HG03039 (cell line): ENCODE measurements around the gene DCTN3.

Experiments
- ATAC-seq: cut with Tn5 transposase; IDR thresholded peaks from one replicate; pipeline ENCODE4 v1.9.1; 2021; ENCODE audit warnings: mild to moderate bottlenecking, moderate library complexity; ENCODE audit not compliant: unreplicated experiment

Gene DCTN3

DNA sequence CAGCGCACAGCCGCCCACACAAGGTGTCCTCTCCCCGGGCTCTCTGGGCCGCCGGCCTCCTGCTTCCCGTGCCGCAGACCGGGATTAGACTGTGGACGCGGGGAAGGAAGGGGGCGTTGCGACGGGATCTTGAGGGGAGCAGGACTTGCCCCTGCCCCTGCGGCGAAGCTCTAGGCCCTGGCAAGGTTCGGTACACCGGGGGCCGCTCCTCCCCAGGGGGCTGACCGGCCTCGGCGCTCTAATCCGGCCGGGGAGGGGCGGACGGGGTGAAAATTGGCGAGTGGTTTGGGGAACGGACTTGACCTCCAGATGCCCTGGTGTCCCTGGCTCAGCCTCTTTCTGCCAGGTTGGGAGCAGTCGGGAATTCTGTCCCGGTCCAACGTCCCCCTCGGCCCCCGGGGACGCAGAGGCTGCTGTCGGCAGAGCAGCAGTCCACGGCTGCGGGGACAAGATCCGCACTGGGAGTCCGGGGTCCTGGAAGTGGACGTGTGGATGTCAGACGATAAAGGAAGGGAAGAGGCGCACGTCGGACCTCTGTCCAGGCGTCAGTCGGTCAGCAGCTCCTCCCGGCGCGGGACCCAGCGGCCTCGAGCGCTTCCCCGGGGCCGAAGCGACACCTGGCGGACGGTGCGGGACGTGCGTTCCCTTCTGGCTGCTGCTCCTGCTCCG lies 28.9 kb downstream of the DCTN3 start:
- ATAC-seq: peak; percentile 54

GRCh38 chr9:34590381-34591247 lies 29.7 kb downstream of the DCTN3 start:
- ATAC-seq: no peak

- ATAC-seq: no peak
Measured at GRCh38 chr9:34589636-34590380, 30.5 kb downstream of the DCTN3 start, which contains the start of gene CNTFR. Gene CNTFR, minus strand, starts transcription at chr9:34589724. Its CDS starts 20,743 bp downstream, at chr9:34568981.

GRCh38 chr9:34588671-34589635 lies 31.3 kb downstream of the DCTN3 start:
- ATAC-seq: no peak

DNA sequence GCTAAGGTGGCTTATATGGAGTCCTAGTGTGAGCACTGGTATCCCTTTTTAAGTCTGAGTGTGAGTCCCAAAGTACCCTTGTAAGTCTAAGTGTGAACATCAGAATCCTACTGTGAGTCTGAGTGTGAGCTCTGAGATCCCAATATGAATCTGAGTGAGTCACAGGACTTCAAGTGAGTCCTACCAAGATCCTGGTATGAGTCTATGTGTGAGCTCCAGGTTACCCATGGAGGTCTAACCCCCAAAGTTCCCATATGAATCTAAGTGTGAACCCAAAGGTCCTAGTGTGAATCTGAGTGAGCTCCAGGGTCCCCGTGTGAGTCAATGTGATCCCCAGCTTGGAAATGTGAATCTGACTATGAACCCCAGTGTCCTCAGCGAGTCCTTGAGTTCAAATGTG lies 33.0 kb downstream of the DCTN3 start:
- no peak for ATAC-seq

- no peak for ATAC-seq
Measured at GRCh38 chr9:34585946-34586669, 34.2 kb downstream of the DCTN3 start.

DNA sequence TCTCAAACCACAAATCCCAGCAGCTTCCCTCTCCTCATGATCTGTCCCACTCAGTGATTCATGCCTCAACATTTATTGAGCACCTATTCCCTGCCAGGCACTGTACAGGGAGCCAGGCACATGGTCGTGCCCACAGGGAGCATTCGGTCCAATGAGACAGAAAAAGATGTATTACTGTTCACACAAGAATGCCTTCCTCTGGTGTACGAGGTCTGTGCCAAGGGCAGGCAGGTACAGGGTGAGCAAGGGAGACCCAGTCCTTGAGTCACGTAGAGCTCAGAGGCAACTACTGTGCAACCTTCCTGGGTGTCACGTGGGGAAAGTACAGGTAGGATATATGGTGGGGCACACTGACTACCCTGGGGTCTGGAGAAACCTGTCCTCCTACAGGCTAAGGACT lies 35.3 kb downstream of the DCTN3 start:
- ATAC-seq: no peak

DNA sequence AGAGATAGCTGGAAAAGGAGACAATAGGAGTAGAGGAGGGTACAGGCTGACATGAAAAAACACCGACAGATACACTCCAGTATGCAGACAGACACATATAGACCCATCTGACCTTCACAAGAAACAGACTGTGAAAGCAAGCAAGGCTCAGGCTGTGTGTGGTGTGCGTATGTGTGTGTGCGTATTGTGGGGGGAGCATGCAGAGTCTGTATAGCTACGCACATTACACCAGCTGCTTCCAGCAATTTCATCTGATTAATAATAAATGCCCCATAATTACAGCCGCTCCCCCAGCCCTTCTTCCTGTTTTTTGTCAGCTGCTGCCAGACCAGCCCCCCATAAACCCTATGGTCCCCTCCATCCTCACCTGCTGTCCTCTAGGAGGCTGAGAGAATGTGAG lies 37.5 kb downstream of the DCTN3 start:
- no peak for ATAC-seq

GRCh38 chr9:34581318-34581717 lies 39.0 kb downstream of the DCTN3 start:
- ATAC-seq: no peak

DNA sequence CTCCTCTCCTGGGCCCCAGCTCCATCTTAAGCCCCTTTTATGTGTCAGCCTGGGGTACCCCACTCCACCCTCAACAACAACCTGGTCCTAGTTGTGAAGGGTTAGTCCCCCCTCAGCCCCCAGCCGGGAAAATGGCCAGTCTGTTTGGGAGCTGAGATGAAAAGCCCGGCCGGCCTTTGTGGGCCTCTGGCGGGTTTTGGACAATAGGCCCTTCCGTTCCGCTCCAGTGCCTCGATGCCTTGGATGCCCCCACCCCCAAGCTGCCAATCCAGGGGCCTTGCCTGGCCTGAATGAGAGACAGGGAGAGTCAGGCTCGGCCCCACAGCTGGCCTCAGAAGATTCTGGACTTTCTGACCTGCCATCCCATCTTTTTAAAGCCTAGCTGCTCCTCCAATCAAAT lies 39.9 kb downstream of the DCTN3 start:
- no peak for ATAC-seq

- no peak for ATAC-seq
Measured at GRCh38 chr9:34579808-34580163, 40.5 kb downstream of the DCTN3 start.

DNA sequence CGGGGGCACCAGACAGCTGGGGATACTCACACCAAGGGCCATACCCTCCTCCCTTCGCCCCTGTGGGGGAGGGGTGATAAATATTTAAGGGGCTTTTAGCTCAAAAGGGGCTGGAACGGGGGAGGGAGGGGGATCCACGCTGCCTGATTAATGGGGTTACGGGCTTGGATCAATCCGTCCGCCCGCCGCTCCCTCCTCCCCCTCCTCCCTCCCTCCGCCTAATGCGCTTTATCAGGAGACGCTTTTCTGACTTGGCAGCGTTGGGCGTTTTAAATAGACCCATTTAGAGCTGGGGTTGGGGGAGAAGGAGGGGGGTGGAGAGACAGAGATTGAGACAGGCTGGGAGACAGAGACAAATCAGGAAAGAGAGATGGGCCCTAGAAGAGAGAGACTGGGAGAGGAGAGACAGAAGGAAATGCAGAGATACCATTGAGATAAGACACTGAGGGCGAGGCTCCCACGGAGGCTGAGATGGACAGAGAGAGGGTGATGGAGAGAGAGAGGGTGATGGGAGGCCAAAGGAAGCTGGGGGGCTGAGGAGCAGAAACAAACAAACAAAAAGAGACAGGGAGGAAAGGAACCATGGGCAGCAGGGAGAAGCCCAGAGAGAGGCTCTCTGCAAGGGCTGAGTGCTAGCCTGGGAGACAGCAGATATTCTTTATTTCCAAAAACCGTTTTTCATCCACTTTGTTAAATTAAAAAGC lies 41.0 kb downstream of the DCTN3 start:
- ATAC-seq: no peak

DNA sequence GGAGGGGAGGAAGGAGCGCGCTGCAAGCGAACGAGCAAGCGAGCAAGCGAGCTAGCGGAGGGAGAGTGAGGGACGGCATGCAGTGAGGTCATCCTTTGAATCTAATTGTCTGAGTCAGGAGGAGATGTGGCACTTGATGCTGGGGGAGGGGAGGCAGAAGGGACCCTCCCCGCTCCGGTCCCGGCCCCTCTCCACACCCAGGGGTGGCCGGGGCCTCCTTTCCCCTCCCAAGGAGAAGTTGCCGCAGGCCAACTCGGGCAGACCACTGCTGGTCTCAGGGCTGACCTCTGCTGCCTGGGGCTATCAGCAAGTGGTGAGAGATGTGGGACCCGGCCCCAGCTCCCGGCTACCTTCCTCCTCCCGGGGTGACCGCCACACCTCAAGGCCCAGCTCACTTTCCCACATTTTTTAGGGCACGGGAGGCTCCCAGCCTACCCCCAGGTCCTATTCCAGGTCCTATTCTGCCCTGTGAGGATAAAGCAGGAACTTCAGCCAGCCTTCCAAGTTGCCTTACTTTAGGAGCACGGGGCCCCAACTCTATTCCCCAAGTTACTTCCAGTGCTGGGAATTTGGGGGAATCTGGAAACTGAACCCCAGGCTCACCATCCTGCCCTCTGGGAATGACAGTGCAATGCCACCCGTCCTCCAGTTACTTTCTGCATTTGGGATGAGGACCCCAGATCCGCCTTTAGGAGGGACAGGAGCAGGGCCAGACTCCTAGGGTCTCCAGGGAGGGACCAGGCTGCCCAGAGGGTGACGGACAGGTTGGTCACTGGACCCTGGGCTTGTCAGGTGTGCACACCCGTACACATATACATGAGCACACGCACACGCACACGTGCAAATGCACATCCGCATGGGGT lies 41.8 kb downstream of the DCTN3 start:
- no peak for ATAC-seq

GRCh38 chr9:34577400-34578240 lies 42.7 kb downstream of the DCTN3 start:
- ATAC-seq: no peak

DNA sequence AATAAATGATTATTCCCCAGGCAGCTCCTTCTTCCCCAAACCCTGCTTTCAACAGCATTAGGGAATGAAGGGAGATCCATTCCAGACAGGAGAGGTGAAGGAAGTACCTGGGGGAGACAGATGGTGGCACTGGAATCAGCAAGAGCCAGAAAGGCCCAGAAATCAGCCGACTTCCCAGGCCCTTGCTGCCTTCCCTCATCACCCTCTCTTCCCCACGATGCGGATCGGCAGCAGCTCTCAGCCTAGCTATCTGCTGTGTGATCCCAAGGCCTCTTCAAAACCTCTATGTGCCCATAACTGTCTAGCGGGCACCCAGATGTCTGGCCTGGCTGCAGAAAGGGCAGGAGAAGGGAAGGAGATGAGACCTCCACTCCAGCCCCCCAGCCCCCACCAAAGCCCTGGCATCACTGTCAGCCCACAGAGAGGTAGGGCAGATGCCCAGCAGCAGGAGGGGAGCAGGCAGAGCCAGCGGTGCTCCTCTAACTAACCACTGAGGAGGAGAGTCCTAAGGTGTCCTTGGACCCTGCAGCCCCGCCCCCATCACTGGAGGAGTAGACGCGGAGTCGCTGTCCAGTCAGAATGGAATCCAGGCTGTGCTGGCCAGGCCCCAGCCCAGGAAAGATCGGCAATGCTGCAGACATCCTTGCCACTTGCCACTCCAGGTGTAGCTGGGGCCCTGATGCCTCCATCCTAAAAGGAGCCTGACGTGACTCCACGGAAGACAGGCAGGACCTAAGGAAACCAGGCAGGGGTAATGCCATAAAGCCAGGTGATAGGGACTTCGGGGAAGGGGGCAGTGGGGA lies 43.5 kb downstream of the DCTN3 start:
- ATAC-seq: no peak

- ATAC-seq: no peak
Measured at GRCh38 chr9:34575862-34576596, 44.3 kb downstream of the DCTN3 start.
